Progenitor cell of endocrine pancreas (in vitro differentiated cells): ENCODE measurements around the gene NR6A1. TPM values are rescaled to one million over a fixed set of nuclear protein-coding genes. Genes with fewer than 3 reads are reported as not detected.

Source experiments
- DNase-seq: peaks from one replicate; pipeline ENCODE4 v3.0.0; 2021; ENCODE audit warnings: low spot score; ENCODE audit not compliant: unreplicated experiment
- H3K27ac Mint-ChIP-seq: 2 replicates; pipeline ENCODE4 v1.8.0; 2021; ENCODE audit warnings: mild to moderate bottlenecking, moderate library complexity, mixed read lengths
- H3K27me3 Mint-ChIP-seq: 2 replicates; pipeline ENCODE4 v1.8.0; 2021; ENCODE audit warnings: mixed read lengths
- H3K36me3 Mint-ChIP-seq: 2 replicates; pipeline ENCODE4 v1.8.0; 2022; ENCODE audit warnings: mixed read lengths; ENCODE audit not compliant: insufficient read depth
- H3K4me1 Mint-ChIP-seq: 2 replicates; pipeline ENCODE4 v1.8.0; 2021; ENCODE audit warnings: low read depth, mixed read lengths
- H3K4me3 Mint-ChIP-seq: 2 replicates; pipeline ENCODE4 v1.8.0; 2021; ENCODE audit warnings: low read depth, mild to moderate bottlenecking, moderate library complexity, mixed read lengths
- H3K9me3 Mint-ChIP-seq: 2 replicates; pipeline ENCODE4 v1.8.0; 2021; ENCODE audit warnings: low read depth, mixed read lengths
- total RNA-seq: library from RNA; stranded (reverse); gene quantifications from 2 replicates; pipeline ENCODE4 v1.2.1, GENCODE V29; 2021
- TF ChIP-seq, protein P1 (sequence below): fragments of 200-600 bp; sonication (generic); IDR thresholded peaks from one replicate; pipeline ENCODE4 v1.5.0; 2021; ENCODE audit warnings: antibody characterized with exemption, mild to moderate bottlenecking; ENCODE audit not compliant: unreplicated experiment

NR6A1 gene
- total RNA-seq, 1 donor from 2014 or later: 86.4 TPM

DNA sequence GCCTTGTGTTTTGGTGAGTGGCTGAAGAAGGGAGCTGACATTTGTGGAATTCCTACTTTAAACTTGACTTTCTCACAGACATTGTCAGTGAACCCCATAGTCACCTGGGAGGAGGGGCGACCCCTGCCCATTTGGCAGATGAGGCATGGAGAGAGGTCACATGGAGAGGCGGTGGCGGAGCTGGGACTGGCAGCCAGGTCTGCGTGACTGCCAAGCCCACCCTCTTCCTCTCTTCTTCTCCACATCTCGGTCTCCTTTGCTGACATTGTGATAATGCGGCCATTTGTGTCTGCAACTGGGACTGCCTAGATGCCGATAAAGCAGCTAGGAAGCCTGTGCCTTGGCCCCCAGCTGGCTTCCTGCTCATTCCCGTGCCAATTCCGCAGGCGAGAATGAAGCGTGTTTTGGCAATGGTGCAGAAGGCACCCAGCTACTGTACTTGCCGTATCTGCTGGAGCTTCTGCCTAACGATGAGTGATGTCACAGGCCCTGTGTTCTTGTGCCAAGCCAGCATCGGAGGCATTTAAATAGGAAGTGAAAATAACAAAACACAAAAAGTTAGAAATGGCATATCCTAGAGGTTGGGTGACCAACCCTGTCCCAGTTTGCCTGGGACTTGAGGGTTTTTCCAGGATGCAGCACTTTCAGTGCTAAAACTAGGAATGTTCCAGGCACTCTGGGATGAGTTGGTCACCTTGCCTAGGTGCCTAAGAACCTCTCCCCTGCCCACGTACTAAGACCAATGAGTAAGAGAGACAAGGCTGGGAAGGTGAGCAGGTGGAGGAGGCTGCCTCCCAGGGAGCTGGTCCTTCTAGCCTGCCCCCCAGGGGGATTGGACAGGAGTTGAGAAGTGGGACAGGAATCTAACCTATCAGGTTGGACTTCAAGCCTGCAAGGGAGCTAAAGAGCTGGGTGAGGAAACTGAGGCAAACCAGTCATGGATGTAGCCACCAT, 29.5 kb upstream of the NR6A1 start:
- TF ChIP-seq, protein P1, sequence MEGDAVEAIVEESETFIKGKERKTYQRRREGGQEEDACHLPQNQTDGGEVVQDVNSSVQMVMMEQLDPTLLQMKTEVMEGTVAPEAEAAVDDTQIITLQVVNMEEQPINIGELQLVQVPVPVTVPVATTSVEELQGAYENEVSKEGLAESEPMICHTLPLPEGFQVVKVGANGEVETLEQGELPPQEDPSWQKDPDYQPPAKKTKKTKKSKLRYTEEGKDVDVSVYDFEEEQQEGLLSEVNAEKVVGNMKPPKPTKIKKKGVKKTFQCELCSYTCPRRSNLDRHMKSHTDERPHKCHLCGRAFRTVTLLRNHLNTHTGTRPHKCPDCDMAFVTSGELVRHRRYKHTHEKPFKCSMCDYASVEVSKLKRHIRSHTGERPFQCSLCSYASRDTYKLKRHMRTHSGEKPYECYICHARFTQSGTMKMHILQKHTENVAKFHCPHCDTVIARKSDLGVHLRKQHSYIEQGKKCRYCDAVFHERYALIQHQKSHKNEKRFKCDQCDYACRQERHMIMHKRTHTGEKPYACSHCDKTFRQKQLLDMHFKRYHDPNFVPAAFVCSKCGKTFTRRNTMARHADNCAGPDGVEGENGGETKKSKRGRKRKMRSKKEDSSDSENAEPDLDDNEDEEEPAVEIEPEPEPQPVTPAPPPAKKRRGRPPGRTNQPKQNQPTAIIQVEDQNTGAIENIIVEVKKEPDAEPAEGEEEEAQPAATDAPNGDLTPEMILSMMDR: no peak
- Mint-ChIP-seq H3K4me3 (no peak overlapping the region), H3K36me3 (no peaks in the 10 kb centered on the region), H3K4me1 (no peaks in the 10 kb centered on the region), H3K27me3 (no peaks in the 10 kb centered on the region), H3K27ac (peak overlapping the region; percentile 84), H3K9me3 (no peaks in the 10 kb centered on the region)
- no peak for DNase-seq

DNA sequence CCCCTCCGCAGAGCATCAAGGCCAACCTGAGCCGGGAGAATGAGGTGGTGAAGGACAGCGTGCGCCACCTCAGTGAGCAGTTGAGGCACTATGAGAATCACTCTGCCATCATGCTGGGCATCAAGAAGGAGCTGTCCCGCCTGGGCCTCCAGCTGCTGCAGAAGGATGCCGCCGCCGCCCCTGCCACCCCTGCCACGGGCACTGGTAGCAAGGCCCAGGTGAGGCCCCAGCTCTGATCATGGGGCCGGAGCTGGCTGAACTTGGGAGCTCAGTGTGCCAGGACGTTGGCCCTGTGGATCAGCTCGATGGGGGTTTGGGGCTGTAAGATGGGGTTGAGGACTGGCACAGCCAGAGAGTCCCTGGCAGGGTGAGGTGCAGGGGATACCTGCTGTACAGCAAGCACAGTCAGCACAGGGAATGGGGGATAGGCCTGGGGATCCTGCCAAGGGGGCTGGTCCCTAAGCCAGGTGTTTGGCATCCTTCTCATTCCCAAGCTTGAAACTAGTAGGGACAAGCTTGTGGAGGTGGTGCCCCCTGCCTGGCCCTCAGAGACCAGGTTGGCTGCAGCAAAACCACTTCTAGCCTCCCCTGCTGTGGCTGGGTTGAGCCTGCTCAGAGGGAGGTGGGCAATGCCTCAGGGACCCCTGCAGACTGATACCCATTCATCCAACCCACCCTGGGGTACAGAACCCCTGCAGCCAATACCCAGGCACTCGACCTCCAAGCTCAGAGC, 28.3 kb upstream of the NR6A1 start:
- H3K9me3 Mint-ChIP-seq: no peaks in the 10 kb centered on the region
- H3K27me3 Mint-ChIP-seq: no peaks in the 10 kb centered on the region
- H3K4me1 Mint-ChIP-seq: no peaks in the 10 kb centered on the region
- H3K36me3 Mint-ChIP-seq: no peaks in the 10 kb centered on the region
- no peak overlapping the region for H3K27ac Mint-ChIP-seq
- H3K4me3 Mint-ChIP-seq: no peak overlapping the region
- TF ChIP-seq, protein P1: no peak
- DNase-seq: no peak

DNA sequence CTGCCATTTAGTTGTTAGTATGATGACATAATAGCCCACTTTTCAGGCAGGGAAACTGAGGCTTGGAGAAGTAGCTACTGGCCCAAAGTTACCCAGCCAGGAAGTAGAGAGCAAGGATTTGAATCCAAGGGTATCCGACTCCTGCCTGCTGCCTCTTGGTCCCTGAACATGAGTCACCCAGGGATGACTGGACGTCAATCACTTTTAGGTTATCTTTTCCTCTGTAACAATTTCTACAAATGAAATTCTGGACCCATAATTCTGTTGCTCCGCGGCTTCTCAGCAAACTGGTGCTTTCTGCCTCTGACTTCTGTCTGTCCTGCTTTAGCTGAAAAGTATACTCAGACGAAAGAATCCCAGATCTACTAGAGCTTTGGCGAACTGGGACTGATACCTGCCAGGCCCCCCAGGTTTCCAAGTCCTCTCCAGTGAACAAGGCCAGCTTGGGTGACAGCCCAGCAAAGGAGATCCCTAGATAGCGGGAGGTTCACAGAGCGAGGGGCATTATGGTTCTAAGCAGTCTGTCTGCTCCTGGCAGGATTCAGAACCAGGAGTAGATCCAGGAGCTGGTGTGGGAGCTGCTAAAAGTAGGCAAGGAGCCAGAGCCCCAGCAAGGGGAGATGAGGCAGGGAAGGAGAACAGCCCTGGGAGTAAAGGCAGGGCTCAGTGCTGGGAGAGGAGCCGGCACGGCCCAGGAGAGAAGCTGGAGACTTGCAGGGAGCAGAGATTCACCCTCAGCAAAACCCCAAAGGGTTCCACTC, 26.4 kb upstream of the NR6A1 start:
- no peaks in the 10 kb centered on the region for H3K27me3 Mint-ChIP-seq
- no peak overlapping the region for H3K27ac Mint-ChIP-seq
- no peaks in the 10 kb centered on the region for H3K9me3 Mint-ChIP-seq
- no peaks in the 10 kb centered on the region for H3K4me1 Mint-ChIP-seq
- DNase-seq: no peak
- H3K36me3 Mint-ChIP-seq: no peaks in the 10 kb centered on the region
- H3K4me3 Mint-ChIP-seq: no peak overlapping the region
- TF ChIP-seq, protein P1: no peak

DNA sequence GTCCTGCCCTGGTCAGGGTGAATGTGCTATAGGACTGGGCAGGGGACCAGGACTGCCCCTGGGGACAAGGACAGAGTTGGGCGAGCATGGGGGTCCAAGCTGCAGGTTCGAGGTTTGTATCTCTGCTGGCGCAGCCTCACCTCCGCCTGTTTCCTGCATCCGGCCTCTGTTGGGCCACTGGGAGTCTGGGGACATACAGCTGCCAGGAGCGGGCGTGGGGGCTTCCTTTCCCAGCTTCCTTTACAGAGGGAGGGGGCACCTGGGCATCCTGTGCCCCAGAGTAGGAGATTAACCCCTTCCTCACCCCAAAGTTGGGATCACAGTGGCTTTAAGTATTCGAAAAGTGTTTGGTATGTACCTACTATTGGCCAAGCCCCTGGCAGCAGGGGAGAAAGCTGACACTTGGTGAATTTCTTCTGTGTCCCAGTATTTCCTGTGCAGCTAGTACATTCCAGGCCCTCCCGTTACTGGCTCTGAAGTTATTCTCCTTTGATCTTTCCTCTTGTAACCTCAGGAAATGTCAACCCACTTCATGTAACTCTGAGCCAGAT, 24.8 kb upstream of the NR6A1 start:
- Mint-ChIP-seq H3K27me3 (no peaks in the 10 kb centered on the region), H3K4me3 (no peak overlapping the region), H3K27ac (no peak overlapping the region), H3K36me3 (no peaks in the 10 kb centered on the region), H3K9me3 (no peaks in the 10 kb centered on the region), H3K4me1 (no peaks in the 10 kb centered on the region)
- TF ChIP-seq, protein P1: no peak
- DNase-seq: no peak
